GM12865 (cell line): Measurements from ENCODE around the gene FCN2.

Experiments
- DNase-seq: peaks from one replicate; pipeline ENCODE4 v3.0.0; 2010; ENCODE audit warnings: low read depth
- H3K4me3 ChIP-seq: 2 replicates; pipeline ENCODE4 v1.5.1; 2011; ENCODE audit warnings: mild to moderate bottlenecking, low read depth, low read length, control low read depth
- CTCF ChIP-seq: IDR thresholded peaks from 2 replicates; pipeline ENCODE4 v1.5.1; 2011; ENCODE audit warnings: low read length, control low read depth, low read depth, inconsistent platforms; ENCODE audit not compliant: insufficient read depth; ENCODE audit errors: missing control alignments

Gene FCN2

DNA sequence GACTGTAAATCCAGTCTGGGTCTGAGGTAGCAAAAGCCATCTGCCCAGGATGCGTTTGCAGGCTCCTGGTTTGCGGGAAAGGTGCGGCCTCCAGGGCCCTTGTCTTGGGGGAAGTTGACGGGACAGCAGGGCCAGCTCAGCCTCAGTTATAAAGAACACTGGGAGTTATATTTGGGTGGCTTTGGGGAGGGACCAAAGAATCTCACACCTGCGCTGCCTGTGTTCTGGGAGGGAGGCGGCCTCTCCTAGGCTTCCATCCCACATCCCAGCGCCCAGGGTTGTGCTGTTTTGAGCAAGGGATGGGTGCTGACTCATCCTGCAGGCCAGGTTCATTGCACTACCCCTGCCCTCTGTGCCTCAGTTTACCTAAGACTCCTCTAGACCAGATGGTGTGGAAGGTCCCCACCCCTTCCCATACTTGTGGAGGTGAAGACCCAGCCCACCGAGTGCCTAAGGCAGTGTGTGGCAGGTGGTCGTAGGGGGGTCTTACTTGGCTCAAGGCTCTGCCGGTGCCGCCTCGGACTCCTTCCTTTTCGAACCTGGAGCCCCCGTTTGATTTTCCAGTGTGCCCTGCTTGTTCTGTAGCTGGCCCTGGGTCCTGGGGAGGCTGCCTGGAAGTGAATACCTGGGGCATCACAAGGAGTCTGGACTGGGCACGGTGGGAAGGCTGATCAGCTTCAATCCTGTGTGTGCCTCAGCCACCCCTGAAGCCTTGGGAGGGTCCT is 39.3 kb upstream of the FCN2 start:
- no peak for TF ChIP-seq CTCF
- no peak for DNase-seq
- no peak overlapping the region for H3K4me3 ChIP-seq

DNA sequence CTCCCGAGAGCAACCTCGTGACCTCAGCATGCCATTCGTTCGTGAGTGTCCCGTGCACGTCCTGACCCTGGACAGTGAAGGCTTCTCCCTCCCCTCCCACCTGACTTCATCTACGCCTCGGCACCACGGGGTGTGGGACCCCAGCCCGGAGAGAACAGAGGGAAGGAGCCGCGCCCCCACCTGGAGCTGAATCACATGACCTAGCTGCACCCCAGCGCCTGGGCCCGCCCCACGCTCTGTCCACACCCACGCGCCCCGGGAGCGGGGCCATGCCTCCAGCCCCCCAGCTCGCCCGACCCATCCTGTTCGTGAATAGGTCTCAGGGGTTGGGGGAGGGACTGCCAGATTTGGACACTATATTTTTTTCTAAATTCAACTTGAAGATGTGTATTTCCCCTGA is 38.3 kb upstream of the FCN2 start:
- H3K4me3 ChIP-seq = no peak overlapping the region
- no peak for TF ChIP-seq CTCF
- no peak for DNase-seq

- no peak overlapping the region for H3K4me3 ChIP-seq
- no peak for DNase-seq
- no peak for TF ChIP-seq CTCF
Measured at GRCh38 chr9:134843740-134844139, 36.9 kb upstream of the FCN2 start.

- H3K4me3 ChIP-seq = no peak overlapping the region
- TF ChIP-seq CTCF = no peak
- DNase-seq = no peak
Measured at GRCh38 chr9:134844821-134845220, 35.8 kb upstream of the FCN2 start.

DNA sequence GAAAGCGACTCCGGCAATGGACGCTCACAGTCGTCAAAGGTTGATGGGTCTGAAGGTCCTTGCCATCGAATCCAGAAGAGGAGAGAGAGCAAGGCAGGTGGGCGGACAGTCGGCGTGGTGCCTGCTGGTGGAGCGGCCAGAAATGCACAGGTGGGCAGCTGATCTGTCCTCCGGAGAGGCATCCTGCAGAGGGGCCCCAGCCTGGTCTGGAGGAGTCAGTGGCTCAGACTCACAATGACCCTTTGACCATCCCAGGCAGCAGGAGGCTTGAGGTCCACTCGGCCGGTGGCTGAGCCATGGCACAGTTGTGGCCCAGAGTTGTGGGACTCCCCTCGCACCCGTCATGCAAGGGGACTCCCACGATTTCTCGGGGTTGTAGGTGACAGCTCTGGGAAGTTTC is 34.4 kb upstream of the FCN2 start:
- no peak for TF ChIP-seq CTCF
- no peak overlapping the region for H3K4me3 ChIP-seq
- DNase-seq = no peak

- no peak overlapping the region for H3K4me3 ChIP-seq
- DNase-seq = no peak
- TF ChIP-seq CTCF = no peak
Measured at GRCh38 chr9:134846699-134847098, 33.9 kb upstream of the FCN2 start.

- no peak for TF ChIP-seq CTCF
- DNase-seq = no peak
- H3K4me3 ChIP-seq = no peak overlapping the region
Measured at GRCh38 chr9:134847138-134847537, 33.5 kb upstream of the FCN2 start.
